Measurements from ENCODE around the gene HTT.
A peak's percentile ranks its signal among the peaks of the same experiment; 100 is the strongest.

The HTT gene

DNA sequence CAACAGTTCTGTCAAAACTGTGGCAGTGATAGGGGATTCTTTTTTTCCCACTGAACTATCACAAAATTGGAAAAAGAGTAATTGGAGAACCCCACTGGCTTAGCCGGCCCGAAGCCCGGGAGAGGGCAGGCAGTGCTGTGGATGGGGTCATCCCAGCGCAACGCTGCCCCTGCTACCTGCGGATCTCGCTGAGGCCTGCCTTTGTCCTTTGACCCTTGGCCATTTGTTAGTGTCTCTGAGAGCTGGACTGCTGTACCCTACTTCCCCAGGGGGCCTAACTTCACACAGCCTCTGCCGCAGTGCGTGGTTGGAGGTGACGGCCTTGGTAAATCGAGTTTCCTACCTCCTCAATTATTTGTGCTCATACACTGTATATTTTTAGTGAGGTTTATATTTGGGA lies 131.5 kb downstream of the HTT start:
- no peak for DNase-seq

DNA sequence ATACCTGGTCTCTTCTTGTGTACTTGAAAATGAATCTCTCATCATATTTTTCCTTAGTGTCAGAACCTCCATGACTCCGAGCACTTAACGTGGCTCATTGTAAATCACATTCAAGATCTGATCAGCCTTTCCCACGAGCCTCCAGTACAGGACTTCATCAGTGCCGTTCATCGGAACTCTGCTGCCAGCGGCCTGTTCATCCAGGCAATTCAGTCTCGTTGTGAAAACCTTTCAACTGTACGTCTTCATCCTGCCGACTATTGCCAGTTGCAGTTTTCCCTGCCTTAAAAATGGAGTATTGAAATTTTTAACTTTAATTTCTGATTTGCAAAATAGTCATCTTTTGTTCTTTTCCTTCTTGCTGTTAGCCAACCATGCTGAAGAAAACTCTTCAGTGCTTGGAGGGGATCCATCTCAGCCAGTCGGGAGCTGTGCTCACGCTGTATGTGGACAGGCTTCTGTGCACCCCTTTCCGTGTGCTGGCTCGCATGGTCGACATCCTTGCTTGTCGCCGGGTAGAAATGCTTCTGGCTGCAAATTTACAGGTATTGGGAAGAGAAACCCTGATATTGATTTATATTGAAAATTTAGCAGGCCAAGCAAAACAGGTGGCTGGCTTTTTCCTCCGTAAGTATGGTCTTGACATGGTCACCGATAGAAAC lies 132.1 kb downstream of the HTT start:
- no peak for DNase-seq

DNA sequence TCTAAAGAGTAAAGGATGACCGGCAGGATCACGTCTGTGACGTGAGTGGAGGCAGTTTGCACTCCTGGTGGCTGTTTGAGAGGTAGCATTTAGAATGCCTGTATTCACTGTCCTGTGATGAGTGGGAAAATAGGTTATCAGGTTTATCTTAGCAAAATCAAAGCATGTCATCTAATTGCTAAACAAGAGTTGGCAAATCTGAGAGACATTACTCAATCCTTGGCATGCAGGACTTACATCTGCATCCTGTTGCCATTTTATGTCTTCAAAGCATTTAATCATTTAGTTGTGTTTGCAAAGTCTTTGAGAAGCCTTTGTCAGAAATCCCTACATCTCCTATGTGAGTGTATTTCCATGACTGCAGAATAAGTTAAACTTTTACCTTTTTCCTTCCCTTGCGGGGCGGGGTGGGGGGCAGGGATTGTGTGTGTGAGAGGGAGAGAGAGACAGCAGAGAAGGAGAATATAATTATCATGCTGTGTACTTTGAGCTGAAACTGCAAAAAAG lies 133.1 kb downstream of the HTT start:
- peak; percentile 7 for DNase-seq

DNA sequence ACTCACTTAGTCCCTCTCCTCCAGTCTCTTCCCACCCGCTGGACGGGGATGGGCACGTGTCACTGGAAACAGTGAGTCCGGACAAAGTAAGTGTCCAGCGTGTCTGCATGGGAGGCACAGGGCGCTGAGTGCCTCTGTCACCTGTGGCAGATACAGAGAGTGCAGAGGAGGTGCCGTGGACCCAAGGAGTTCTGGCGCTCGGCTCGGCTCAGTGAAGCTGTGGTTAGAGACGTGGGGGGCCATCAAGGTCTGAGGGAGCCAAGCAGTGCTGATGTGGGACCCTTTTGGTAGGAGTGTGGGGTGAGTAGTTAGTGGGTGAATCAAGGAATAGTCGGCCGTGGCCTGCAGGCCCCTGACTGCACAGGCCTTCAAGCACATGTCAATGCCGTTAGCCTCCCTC lies 134.3 kb downstream of the HTT start:
- no peak for DNase-seq

DNA sequence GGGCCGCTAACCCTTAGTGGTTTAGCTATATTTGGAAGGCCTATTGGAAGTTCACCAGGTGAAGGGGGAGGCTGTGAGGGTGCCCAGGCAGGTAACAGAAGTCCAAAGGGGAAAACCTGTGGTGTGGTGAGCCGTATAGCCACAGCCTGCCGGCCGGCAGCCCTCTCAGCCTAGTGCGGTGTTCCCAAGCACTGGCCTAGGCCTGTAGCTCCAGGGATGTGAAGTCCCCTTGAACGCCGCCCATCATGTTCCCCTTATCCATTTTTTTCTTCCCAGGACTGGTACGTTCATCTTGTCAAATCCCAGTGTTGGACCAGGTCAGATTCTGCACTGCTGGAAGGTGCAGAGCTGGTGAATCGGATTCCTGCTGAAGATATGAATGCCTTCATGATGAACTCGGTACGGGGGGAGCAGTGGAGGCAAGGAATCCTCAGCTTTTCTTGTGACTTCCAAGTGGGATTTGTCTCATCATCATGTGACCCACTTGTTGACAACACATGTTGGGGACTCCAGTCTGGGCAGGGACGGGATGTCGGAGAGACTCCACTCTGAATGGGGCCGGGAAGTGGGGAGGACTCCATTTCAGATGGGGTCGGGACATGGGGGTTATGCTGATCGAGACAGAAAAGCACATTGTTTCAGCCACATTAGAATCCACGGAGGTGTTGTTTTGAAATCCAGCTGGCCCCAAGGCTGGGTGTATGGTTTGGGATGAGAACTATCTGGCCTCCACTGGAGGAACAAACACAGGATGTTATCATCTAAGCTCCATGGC lies 135.3 kb downstream of the HTT start:
- DNase-seq: no peak

DNA sequence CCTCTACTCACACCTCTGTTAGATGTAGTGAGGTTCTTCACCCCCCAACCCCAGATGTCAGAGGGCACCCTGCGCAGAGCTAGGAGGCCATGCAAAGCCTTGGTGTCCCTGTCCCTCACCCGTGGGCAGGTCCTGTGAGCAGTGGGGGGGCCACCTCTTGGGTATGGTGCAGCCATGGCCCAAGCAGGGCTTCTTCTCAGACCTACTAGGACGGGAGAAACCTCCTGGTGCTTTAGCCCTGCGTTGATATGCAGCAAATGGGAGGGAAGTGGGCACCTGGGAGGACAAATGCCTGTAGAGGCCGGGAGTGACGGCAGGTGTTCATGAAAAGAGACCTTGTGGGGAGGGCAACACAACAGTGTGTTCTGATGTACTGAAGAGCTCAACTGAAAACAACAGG lies 136.0 kb downstream of the HTT start:
- no peak for DNase-seq

DNA sequence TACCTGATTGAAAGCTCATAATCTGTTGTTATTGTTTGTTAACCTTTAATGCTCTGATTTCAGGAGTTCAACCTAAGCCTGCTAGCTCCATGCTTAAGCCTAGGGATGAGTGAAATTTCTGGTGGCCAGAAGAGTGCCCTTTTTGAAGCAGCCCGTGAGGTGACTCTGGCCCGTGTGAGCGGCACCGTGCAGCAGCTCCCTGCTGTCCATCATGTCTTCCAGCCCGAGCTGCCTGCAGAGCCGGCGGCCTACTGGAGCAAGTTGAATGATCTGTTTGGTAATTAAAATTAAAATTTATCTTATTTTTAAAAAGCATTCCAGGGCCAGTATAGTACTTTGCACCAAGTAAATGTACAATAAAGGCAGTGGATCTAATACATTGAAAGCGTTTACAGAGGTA lies 137.4 kb downstream of the HTT start:
- DNase-seq: no peak

DNA sequence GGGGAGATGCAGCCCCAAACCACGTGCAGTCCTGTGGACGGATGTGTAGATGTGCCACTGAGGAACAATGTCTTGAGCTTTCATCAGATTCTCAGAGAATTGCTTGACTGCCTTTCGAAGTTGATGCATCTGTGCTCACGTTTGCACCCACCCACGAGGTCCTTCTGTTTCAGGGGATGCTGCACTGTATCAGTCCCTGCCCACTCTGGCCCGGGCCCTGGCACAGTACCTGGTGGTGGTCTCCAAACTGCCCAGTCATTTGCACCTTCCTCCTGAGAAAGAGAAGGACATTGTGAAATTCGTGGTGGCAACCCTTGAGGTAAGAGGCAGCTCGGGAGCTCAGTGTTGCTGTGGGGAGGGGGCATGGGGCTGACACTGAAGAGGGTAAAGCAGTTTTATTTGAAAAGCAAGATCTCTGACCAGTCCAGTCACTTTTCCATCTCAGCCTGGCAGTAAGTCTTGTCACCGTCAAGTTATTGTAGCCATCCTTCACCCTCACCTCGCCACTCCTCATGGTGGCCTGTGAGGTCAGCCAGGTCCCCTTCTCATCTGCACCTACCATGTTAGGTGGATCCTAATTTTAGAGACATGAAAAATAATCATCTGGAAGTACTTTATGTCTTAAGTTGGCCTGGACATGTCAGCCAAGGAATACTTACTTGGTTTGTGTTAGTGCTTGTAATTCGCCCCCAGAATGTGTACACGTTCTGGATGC lies 138.1 kb downstream of the HTT start:
- no peak for DNase-seq

DNA sequence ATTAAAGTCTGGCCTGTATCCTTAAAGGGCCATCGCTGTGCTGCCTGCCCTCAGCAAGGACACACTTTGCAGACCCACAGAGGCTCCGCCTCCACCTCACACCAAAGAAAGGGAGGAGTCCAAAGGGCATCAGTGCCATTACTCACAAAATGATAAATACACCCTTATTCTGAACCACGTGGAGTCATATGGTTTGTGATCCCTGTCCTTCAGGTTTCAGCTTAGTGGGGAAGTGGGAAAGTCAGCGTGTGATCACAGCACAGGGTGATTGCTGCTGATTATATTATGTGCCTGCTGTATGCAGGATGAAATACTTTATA lies 138.6 kb downstream of the HTT start:
- no peak for DNase-seq

DNA sequence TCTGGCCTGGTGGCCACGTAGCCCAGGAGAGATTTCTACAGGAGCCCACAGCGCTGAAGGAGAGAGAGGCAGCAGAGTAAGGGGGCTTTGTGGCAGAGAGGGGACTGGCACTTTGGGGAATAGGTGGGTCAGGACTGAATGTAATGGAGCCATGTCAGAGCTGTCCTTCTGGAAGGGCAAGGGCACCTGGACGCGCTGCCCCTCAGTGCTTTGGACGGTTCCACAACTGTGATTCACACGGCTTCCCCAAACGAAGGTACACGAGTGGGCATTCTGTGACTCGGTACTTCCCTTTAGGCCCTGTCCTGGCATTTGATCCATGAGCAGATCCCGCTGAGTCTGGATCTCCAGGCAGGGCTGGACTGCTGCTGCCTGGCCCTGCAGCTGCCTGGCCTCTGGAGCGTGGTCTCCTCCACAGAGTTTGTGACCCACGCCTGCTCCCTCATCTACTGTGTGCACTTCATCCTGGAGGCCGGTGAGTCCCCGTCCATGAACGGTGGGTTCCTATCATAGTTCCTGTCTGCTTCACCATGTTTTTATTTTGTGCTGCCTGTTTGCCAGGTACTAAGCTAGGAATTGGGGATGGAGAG lies 139.3 kb downstream of the HTT start:
- DNase-seq: no peak

DNA sequence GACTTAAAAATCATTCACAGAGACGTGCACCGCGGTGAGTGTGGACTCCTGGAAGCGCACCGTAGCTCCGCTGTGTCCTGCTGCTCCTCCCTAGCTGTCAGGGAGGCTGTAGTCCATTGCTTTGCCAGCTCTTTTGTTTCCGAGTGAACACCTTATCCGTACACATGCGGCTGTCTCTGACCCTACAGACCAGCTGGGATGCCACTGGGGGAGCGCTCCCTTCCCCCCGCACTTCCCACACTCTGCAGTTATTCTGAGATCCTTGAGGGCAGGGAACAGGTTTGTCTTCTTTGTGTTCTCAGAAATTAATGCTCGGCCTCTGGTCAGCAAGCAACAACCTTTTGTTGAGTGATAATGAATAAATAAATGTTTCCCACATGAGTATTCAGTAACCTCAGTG lies 140.8 kb downstream of the HTT start:
- DNase-seq: no peak

DNA sequence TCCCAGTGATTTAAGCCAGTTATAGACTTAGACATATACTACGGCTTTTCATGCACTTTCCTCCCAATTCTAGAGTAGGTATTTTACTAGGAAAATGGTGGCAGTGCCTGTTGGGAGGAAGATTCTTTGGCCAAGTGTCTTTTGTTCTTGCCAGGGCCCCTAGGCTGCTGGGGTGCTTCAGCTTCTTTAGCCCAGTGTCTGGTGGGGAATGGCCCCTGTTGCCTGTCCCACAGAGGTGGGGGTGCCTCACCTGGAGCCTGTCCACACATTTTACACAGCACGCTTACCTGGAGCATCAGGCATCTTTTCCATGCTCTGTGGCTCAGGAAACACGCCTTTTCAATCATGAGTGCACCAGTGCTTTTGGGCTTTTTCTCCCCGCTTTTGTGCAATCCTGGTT lies 141.3 kb downstream of the HTT start:
- no peak for DNase-seq

DNA sequence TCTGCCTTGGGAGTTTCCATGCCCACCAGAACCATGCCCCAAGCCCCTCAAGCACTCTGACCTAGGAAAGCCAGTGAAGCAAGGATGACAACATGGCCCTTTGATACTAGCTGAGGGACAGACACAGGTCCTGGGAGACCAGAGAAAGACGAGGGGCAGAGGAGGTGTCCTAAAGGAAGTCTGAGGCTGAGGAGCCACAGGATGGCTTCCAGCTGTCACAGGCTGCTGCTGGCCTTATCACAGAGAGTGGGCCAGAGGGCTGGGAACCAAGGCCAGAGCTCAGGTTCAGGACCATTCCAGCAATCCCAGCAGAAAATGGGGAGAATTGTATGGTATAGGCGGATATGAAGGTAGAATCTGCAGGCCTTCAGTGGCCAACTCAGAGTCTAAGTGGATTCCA lies 142.8 kb downstream of the HTT start:
- no peak for DNase-seq

DNA sequence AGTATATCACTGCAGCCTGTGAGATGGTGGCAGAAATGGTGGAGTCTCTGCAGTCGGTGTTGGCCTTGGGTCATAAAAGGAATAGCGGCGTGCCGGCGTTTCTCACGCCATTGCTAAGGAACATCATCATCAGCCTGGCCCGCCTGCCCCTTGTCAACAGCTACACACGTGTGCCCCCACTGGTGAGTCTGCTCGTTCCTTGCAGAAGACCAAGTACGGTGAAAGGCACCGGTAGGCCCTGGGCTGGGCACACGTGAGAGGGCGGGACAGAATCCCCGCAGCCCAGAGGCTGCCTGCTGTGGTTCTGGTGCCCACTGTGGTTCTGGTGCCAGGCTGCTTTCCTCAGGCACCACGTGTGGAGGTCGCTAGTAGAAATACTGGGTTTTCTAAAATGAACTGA lies 143.3 kb downstream of the HTT start:
- no peak for DNase-seq

DNA sequence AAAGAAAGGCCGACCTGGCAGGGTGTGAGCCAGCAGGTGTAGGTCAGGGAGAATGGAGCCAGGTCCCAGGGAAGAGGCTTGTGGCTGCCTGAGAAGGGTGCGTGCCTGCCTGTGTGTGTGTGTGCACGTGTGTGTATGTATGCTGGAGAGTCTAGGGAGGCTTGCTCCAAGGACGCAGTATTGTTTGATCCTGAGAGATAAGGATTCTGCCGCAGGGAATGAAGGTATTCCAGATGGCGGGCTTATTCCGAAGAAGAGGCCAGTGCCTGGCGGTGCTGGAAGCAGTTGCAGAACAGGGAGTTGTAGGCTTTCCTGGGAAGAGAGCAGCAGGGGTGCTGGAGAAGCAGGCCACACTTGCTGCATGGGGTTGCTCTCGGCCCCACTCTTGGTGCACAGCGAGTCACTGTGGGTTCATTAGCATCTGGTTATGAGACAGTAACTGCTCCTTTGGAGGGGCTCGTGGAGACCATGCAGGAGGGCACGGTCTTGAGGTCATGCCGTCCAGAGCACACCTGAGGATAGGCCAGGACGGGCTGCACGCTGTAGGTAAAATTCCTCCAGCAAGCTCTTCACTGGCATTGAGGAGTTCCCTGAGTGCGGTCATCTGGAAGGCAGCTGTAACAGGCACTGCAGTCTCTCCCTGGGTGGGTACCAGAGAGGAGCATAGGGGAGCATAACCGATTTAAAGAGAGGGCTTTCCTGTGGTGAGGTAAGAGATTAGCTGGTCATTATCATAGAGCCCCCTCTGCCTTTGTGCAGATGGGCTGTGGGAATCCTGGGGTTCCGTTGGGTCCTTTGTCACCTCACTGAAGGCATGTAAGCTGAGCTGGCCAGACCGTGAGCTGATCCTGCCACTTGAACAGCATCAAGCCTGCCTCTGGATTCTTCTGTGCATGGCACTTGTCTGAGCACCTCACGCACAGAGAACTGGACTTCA lies 144.6 kb downstream of the HTT start:
- no peak for DNase-seq

DNA sequence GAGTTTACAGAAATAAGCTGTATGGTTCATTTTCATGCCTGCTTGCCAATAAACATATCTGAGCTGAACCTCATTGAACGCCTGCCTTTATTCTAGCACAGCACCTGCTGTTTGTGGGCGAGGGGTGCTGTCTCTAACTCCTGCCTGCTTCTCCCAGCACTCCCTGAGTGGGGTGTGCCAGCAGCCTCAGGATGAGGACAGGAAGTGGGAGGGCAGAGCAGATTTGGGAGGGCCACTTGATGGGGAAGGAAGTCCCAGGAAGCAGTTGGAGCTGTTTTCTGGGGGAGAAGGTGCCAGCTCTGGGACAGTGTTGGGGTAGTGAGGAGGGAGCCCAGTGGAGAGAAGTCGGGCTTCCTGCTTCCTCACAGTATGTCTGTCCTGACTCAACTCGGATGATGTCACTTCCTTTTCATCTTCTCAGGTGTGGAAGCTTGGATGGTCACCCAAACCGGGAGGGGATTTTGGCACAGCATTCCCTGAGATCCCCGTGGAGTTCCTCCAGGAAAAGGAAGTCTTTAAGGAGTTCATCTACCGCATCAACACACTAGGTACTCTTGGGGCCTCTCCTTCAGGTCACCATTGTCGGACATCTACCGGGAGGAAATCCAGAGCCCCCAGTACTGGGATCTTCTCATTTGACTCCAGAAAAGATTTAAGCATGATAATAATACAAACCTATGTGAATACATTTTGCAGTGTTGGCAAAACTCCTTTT lies 145.4 kb downstream of the HTT start:
- DNase-seq: no peak

DNA sequence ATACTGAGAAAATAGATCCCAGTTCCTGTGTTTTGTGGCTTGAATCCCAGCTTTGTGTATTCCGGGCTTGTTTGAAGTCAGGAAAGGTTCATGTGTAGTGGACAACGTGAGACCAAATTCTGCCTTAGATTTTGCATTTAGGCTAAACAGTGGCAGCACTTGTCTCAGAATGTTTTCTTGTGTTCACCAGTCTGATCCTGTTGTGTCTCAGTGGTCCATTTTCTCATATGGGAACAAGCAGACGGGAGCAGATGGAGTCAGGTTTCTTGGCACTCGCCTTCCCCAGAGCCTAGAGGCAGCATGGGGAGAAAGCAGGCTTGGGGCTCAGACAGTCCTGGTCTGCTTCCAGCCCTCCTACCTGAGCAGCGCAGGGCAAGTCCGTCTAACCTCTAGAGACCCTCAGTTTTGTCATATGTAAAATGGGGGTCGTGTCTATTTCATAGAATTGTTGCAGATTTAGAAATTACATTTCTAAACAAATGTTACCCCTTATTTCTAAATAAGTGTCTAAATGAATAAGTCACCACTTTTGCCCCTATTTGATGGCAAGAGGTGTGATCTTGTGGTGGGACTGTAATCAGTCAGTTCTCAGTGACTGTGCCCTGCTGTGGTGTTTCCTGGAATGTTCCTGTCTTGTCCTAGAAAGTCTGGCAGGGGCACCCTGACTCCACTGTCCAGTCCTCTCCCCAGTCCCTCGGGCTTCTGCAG lies 146.1 kb downstream of the HTT start:
- no peak for DNase-seq

DNA sequence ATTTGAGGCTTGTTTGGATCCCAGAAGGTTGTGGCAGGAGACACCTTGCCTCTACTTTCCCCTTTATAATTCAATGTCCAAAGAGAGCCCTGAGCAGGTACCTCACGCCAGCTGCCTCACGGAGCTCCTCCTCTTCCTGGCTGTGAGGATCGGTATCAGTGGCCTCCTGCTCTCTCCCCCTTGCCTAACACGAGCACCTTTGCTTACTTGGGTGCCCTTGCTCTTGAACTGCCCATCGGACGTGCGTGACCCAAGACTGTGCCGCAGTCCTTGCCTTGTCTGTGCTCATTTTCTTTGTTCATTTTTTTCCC lies 146.7 kb downstream of the HTT start:
- DNase-seq: no peak

DNA sequence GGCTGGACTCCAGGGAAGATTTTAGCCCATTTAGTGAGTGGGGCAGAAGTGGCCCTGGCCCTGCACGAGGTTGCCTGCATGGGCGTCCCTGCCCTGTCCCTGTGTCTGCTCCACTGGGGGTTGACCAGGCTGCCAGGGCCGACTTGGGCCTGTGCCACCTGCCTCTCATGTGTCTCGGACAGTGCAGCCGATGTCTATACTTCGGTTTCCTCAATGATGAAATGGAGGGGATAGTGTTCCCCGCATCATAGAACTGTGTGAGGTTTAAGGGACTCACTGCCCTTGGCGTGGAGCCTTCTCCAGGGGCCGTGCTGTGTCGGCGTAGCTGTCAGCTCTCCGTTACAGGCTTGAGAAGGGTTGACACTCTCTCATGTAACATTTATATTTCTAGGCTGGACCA lies 147.5 kb downstream of the HTT start:
- DNase-seq: no peak

DNA sequence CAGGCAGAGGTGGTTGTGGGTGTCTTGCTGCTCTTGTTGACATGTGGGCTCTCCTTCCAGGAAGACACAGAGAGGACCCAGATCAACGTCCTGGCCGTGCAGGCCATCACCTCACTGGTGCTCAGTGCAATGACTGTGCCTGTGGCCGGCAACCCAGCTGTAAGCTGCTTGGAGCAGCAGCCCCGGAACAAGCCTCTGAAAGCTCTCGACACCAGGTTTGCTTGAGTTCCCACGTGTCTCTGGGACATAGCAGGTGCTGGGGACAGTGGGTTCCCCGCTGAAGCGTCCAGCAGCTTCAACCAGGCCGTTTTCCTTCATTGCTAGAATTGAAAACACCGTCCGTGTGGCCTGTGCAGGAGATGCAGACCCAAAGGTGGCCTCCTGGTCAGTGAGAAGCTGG lies 148.9 kb downstream of the HTT start:
- DNase-seq: no peak

DNA sequence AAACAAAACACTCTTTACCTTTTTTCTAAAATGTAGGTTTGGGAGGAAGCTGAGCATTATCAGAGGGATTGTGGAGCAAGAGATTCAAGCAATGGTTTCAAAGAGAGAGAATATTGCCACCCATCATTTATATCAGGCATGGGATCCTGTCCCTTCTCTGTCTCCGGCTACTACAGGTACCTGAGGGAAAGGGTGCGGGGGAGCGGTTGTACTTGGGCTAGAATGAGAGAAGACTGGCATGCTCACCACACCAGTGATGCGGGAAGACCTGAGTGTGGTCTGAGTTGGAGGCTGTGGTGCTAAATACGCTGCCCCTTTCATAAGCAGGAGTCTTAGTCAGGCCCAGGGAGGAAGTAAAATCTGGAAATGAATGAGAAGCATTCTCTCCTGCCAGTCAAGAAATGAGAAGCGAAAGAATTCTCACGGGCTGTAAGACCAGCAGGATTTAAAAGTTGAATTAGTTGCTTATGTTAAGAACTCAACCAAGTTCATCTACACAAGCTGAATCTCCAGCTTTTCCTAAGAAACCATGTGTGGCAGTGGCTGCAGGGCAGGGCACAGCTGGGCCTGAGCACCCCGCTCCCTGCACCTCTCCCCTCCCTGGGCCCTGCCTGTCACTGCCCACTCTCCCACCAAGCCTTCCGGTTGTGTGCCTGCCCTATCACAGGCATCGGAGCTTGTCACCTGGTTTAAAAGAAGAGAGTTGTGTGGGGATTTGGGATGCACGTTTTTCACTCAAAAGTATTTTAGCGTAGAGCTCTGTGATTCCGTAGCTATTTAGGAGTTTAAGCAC lies 149.7 kb downstream of the HTT start:
- no peak for DNase-seq

All from EL (cell line).